Ovary (tissue), 9 donors: Measurements from ENCODE around the gene BOK. TPM values are rescaled to one million over a fixed set of nuclear protein-coding genes. Genes with fewer than 3 reads are reported as not detected.

Experiments used
- DNase-seq, 5 donors: peaks; one replicate each; pipeline ENCODE4 v3.0.0-alpha.2; 2019 to 2020
- H3K27ac ChIP-seq, 2 donors: fragments of 200-600 bp; one replicate each; pipeline versions ENCODE4 v1.5.1 to v1.8.0; 2019 to 2022
- H3K27me3 ChIP-seq: fragments of 200-600 bp; one replicate; pipeline ENCODE4 v1.8.0; 2022
- H3K36me3 ChIP-seq: fragments of 200-600 bp; sonication (generic); one replicate; pipeline ENCODE4 v1.5.1; 2019
- H3K4me1 ChIP-seq: one replicate; pipeline ENCODE4 v1.8.1; 2013; ENCODE audit warnings: mild to moderate bottlenecking, moderate library complexity; ENCODE audit not compliant: insufficient read depth
- H3K4me3 ChIP-seq: fragments of 200-600 bp; sonication (generic); one replicate; pipeline ENCODE4 v1.5.1; 2017
- H3K9me3 ChIP-seq, 2 donors: fragments of 200-600 bp in 1 of 2; sonication (generic) in 1 of 2; one replicate each; pipeline versions ENCODE4 v1.5.1 to v1.8.1; 2013 to 2019; ENCODE audit warnings: mild to moderate bottlenecking in 1 of 2, moderate library complexity in 1 of 2
- CTCF ChIP-seq, 3 donors: fragments of 450-650 bp in 2 of 3; fragments of 200-600 bp in 1 of 3; IDR thresholded peaks; one replicate each; pipeline versions ENCODE4 v1.5.1 to v1.8.0; 2016 to 2022; ENCODE audit warnings: antibody characterized with exemption in 3 of 3, mild to moderate bottlenecking in 1 of 3
- EP300 ChIP-seq: sonication (generic); formaldehyde crosslinking; IDR thresholded peaks from one replicate; pipeline ENCODE4 v1.6.1; 2017; ENCODE audit warnings: antibody characterized with exemption
- POLR2A ChIP-seq: fragments of 450-650 bp; IDR thresholded peaks from one replicate; pipeline ENCODE4 v1.6.1; 2017; ENCODE audit warnings: antibody characterized with exemption, mild to moderate bottlenecking, moderate library complexity
- WGBS, 3 donors: extraction: QIAGEN DNeasy Blood & Tissue Kit in 1 of 3; methylation state at CpG; one replicate each; pipeline versions ENCODE4 v1.1.5 to v1.1.7; 2013 to 2017; 5-methylcytosine and 5-hydroxymethylcytosine counted together
- intact Hi-C, 4 donors: fragments of 100-400 bp; cut with DNase I; formaldehyde crosslinking; loops; one replicate each; pipeline versions ENCODE4 v1.11.0 to v1.15.1; 2022 to 2023
- polyA plus RNA-seq, 2 donors: library from polyadenylated mRNA; stranded (reverse); fragments of 200-250 nt in 1 of 2; fragments of 350-450 nt in 1 of 2; fragmentation: Illumina TruSeq in 1 of 2; extraction: RNeasy Lipid Tissue Mini Kit (QIAGEN cat#74804) in 1 of 2; gene quantifications; one replicate each; pipeline ENCODE4 v1.2.3, GENCODE V29; 2013 to 2014
- total RNA-seq, 7 donors: library from RNA; depleted of rRNA in 2 of 7; stranded (reverse); fragments of >200 nt in 2 of 7; fragmentation: NEBNext Ultra II Directional in 3 of 7; extraction: Animal tissue kit (Norgen Biotek cat#: 25700) in 3 of 7; gene quantifications; one replicate each; pipeline versions ENCODE4 v1.1.0 to v1.2.4, GENCODE V29; 2016 to 2023
- donor health status: DM: no; HTN: no; CAD: no; lungs with moderate emphysema.
- donor health status: DM: no; HTN: no; CAD: no.
- donor health status: Bipolar disorder and iron deficiency.
- donor health status: DM: yes; HTN: yes; CAD: no.
- donor health status: DM: no; HTN: no; CAD: no.
- donor health status: DM: yes; HTN: yes; CAD: no.

BOK gene
- total and polyA plus RNA-seq, 9 donors = 4.8 to 20.6 (median 13.5) TPM

GRCh38 chr2:241532733-241533601 lies 25.6 kb upstream of the BOK start:
- intact Hi-C loops = no loop called here
- H3K4me3 ChIP-seq = no peak overlapping the region
- no peaks in the 10 kb centered on the region for H3K9me3 ChIP-seq
- WGBS, 3 donors = 82 to 88% (median 88%) methylated on average over 26 of the region's 26 CpGs
- no peaks in the 10 kb centered on the region for H3K27me3 ChIP-seq
- no peaks in the 10 kb centered on the region for H3K4me1 ChIP-seq
- H3K27ac ChIP-seq = no peak overlapping the region
- H3K36me3 ChIP-seq = no peaks in the 10 kb centered on the region
- DNase-seq = no peak
- no peak for TF ChIP-seq EP300
- TF ChIP-seq POLR2A = no peak
- TF ChIP-seq CTCF (IDR thresholded peaks at IDR 0.05) = no peak

GRCh38 chr2:241534293-241534692 lies 24.3 kb upstream of the BOK start:
- H3K9me3 ChIP-seq = no peaks in the 10 kb centered on the region
- intact Hi-C loops = no loop called here
- WGBS, 3 donors = 85 to 93% (median 89%) methylated on average over 7 of the region's 7 CpGs

GRCh38 chr2:241534701-241535375 lies 23.7 kb upstream of the BOK start:
- H3K27me3 ChIP-seq = no peaks in the 10 kb centered on the region
- intact Hi-C loops = no loop called here
- no peaks in the 10 kb centered on the region for H3K36me3 ChIP-seq
- no peaks in the 10 kb centered on the region for H3K9me3 ChIP-seq
- H3K4me1 ChIP-seq = no peaks in the 10 kb centered on the region
- H3K4me3 ChIP-seq = no peak overlapping the region
- no peak overlapping the region for H3K27ac ChIP-seq
- TF ChIP-seq CTCF (IDR thresholded peaks at IDR 0.05) = no peak
- no peak for TF ChIP-seq POLR2A
- TF ChIP-seq EP300 = no peak
- 80 to 81% (median 81%) methylated on average over 17 of the region's 17 CpGs for WGBS, 3 donors
- DNase-seq = no peak

More at GRCh38 chr2:241534293-241534692, 24.3 kb upstream of the BOK start:
- TF ChIP-seq EP300 (no peak), CTCF (IDR thresholded peaks at IDR 0.05) (no peak), POLR2A (no peak)
- DNase-seq = no peak
- Histone ChIP-seq H3K36me3 (no peaks in the 10 kb centered on the region), H3K27ac (no peak overlapping the region), H3K4me3 (no peak overlapping the region), H3K4me1 (no peaks in the 10 kb centered on the region), H3K27me3 (no peaks in the 10 kb centered on the region)

DNA sequence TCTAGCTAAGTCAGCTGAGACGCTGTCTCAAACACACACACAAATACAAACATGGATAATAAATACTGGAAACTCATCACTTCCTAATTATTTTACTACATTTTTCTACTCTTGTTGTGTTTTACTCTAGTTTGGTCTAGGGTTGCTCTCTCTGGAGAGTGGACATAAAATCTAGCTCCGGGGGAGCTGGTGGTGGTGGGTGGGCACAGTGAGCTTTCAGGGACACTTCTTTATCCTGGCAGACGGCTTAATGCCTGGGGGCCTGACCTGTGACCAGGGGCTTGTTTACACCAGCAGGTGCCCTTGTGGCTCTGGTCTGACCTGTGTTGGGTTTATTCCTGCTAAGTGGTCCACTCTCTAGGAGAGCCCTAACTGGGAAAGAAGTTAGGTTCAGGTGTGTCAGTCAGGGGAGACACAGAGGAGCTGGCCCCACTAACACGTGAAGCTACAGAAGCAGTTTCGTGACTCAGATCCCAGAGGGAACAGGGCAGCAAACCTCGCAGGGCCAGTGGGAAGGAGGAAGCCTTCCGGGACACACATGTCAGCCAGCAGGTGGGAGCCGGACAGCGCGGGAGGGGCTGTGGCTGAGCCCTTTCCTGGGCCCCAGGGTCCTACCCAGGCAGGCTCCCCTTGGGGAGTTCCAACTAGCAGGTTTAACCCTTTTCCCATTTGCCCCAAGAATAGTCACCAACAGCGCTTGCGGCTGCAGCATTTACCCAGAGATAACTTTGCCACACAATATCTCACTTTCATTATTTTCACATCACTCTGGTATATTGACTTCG lies 22.5 kb upstream of the BOK start:
- Histone ChIP-seq H3K9me3 (no peaks in the 10 kb centered on the region), H3K36me3 (no peaks in the 10 kb centered on the region), H3K27me3 (no peaks in the 10 kb centered on the region), H3K4me1 (no peaks in the 10 kb centered on the region), H3K4me3 (no peak overlapping the region), H3K27ac (no peak overlapping the region)
- WGBS, 3 donors = 43 to 57% (median 43%) methylated on average over 13 of the region's 13 CpGs
- DNase-seq = no peak
- intact Hi-C loops = no loop called here
- TF ChIP-seq EP300 (no peak), POLR2A (no peak), CTCF (IDR thresholded peaks at IDR 0.05) (no peak)
